Aorta (tissue), 5 donors: ENCODE data around the gene NUS1. TPM values are rescaled to one million over a fixed set of nuclear protein-coding genes. Genes with fewer than 3 reads are reported as not detected.
"Not testable (repeated sequence)": the region's sequence is repeated elsewhere in the genome, so short reads cannot be mapped to it uniquely, and the experiment has no call there.

ENCODE experiments used
- ATAC-seq: fragments of 200-7000 bp; cut with Tn5 transposase; one replicate; pipeline ENCODE4 v1.9.1; 2022; ENCODE audit warnings: moderate library complexity; ENCODE audit not compliant: low FRiP score
- DNase-seq, 2 donors: peaks; one replicate each; pipeline ENCODE4 v3.0.0-alpha.2; 2020
- H3K27ac ChIP-seq, 2 donors: one replicate each; pipeline ENCODE4 v1.5.1; 2013; ENCODE audit warnings: low read length in 2 of 2, mild to moderate bottlenecking in 2 of 2, moderate library complexity in 2 of 2, control low read depth in 1 of 2, inconsistent platforms in 1 of 2, low read depth in 1 of 2
- H3K27me3 ChIP-seq, 2 donors: one replicate each; pipeline ENCODE4 v1.6.1; 2013; ENCODE audit warnings: control low read depth in 1 of 2, low read length in 1 of 2, mild to moderate bottlenecking in 1 of 2, moderate library complexity in 1 of 2; ENCODE audit not compliant: insufficient read depth in 2 of 2, control insufficient read depth in 1 of 2
- H3K36me3 ChIP-seq, 2 donors: one replicate each; pipeline ENCODE4 v1.6.1; 2013; ENCODE audit warnings: control low read depth in 1 of 2, low read length in 1 of 2, mild to moderate bottlenecking in 1 of 2; ENCODE audit not compliant: insufficient read depth in 2 of 2, control insufficient read depth in 1 of 2
- H3K4me1 ChIP-seq, 2 donors: one replicate each; pipeline ENCODE4 v1.6.1; 2013; ENCODE audit warnings: low read length in 2 of 2, control low read depth in 1 of 2, mild to moderate bottlenecking in 1 of 2, moderate library complexity in 1 of 2; ENCODE audit not compliant: insufficient read depth in 2 of 2, control insufficient read depth in 1 of 2
- H3K4me3 ChIP-seq, 2 donors: one replicate each; pipeline ENCODE4 v1.5.1; 2013; ENCODE audit warnings: low read length in 2 of 2, control low read depth in 1 of 2, mild to moderate bottlenecking in 1 of 2
- H3K9me3 ChIP-seq: one replicate; pipeline ENCODE4 v1.6.1; 2013; ENCODE audit warnings: mild to moderate bottlenecking, low read length; ENCODE audit not compliant: control insufficient read depth
- WGBS, 2 donors: extraction: QIAGEN DNeasy Blood & Tissue Kit; methylation state at CpG; one replicate each; pipeline ENCODE4 v1.1.7; 2013; 5-methylcytosine and 5-hydroxymethylcytosine counted together
- intact Hi-C, 2 donors: fragments of 100-400 bp; cut with DNase I; formaldehyde crosslinking; loops; one replicate each; pipeline versions ENCODE4 v1.14.2 to v1.15.0; 2022
- polyA plus RNA-seq, 2 donors: library from polyadenylated mRNA; stranded (reverse); fragments of 200-250 nt; gene quantifications; one replicate each; pipeline ENCODE4 v1.2.3, GENCODE V29; 2013
- total RNA-seq, 2 donors: library from RNA; stranded (reverse); fragmentation: NEBNext Ultra II Directional; extraction: Animal tissue kit (Norgen Biotek cat#: 25700); gene quantifications; one replicate each; pipeline ENCODE4 v1.2.1, GENCODE V29; 2021
- donor health status: healthy with polysubstance abuse.
- donor health status: Bipolar disorder and iron deficiency.
- donor health status: DM: no; HTN: no; CAD: no.
- donor health status: DM: no; HTN: no; CAD: no.
- donor health status: DM: yes; HTN: yes; CAD: no.

NUS1 gene
- total and polyA plus RNA-seq, 4 donors = 16.7 to 36.9 (median 29.9) TPM

DNA sequence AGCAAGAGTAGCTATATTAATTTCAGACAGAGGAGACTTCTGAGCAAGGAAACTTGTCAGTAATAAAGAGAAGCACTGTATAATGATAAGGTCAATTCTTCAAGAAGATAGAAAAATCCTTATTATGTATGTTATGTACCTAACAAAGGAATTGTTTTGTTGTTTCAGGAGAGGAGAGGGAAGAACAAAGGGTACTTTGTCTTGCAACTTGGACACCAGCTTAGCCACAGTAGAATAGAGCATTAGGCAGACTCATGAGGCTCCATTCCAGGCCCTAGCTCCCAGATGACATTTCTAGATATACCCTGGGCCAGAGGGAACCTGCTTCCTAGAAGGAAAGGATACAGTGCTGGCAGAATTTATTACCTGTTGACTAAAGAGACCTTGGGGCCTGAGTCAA lies 6.5 kb upstream of the NUS1 start:
- ATAC-seq (no peak), DNase-seq (no peak)
- no peak overlapping the region for H3K27ac ChIP-seq
- H3K27me3 ChIP-seq = no peaks in the 10 kb centered on the region
- intact Hi-C loops = no loop called here
- H3K4me3 ChIP-seq = no peak overlapping the region
- no peaks in the 10 kb centered on the region for H3K4me1 ChIP-seq
- H3K9me3 ChIP-seq = no peaks in the 10 kb centered on the region
- H3K36me3 ChIP-seq = no peaks in the 10 kb centered on the region

DNA sequence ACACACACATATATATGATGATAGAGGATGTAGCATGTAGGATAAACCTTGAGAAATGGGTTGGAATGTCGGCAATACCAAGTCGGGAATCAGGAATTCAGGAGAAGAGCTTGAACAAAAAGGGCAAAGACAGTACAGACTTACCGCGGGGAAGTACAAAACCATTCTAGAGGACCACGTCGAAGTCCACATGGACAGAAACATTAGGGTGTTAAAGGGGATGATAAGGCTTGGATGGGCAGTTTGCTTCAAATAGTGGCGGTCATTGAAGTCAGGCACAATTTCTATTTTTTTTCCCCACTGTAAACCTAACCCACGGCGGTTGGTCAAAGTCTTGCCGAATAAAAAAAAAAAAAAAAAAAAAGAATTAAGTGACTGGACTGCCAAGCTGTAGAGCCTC lies 766 bp upstream of the NUS1 start:
- intact Hi-C loops = no loop called here
- no peak for ATAC-seq
- no peaks in the 10 kb centered on the region for H3K9me3 ChIP-seq
- H3K36me3 ChIP-seq = no peaks in the 10 kb centered on the region
- peaks cover 0 to 5% of the 10 kb centered on the region in 2 donors for H3K4me1 ChIP-seq
- WGBS, 2 donors = 71 to 73% methylated on average over 10 of the region's 10 CpGs
- no peak overlapping the region for H3K27ac ChIP-seq
- H3K27me3 ChIP-seq = no peaks in the 10 kb centered on the region
- peak overlapping the region in 1 of 2 donors; percentile 32 for H3K4me3 ChIP-seq
- DNase-seq = no peak

DNA sequence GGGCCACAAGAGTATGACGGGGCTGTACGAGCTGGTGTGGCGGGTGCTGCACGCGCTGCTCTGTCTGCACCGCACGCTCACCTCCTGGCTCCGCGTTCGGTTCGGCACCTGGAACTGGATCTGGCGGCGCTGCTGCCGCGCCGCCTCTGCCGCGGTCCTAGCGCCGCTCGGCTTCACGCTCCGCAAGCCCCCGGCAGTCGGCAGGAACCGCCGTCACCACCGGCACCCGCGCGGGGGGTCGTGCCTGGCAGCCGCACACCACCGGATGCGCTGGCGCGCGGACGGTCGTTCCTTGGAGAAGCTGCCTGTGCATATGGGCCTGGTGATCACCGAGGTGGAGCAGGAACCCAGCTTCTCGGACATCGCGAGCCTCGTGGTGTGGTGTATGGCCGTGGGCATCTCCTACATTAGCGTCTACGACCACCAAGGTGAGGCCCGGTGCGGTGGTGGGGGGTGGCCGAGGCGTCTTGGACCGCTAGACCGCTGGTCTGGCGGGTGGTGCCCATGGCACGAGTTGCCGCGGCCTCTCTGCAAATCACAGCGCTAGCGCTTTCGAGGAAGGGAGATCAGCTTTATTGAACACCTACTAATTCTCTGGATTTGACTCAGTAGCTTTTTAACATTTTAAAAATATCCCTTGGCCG lies 511 bp downstream of the NUS1 start:
- not testable (repeated sequence) for H3K9me3 ChIP-seq, H3K27ac ChIP-seq, H3K4me1 ChIP-seq, H3K27me3 ChIP-seq, H3K36me3 ChIP-seq
- peak overlapping the region; percentile 7 to 53 for H3K4me3 ChIP-seq
- DNase-seq = peak in 1 of 2 donors; percentile 44
- peak; percentile 78 for ATAC-seq
- WGBS, 2 donors = 0 to 1% methylated on average over 16 to 51 of the region's 62 CpGs
- intact Hi-C loops = loop anchor here in 1 of 2 donors (5.0 kb wide), 1 partner anchor 73 kb away; the partner anchor contains the start of gene GOPC

DNA sequence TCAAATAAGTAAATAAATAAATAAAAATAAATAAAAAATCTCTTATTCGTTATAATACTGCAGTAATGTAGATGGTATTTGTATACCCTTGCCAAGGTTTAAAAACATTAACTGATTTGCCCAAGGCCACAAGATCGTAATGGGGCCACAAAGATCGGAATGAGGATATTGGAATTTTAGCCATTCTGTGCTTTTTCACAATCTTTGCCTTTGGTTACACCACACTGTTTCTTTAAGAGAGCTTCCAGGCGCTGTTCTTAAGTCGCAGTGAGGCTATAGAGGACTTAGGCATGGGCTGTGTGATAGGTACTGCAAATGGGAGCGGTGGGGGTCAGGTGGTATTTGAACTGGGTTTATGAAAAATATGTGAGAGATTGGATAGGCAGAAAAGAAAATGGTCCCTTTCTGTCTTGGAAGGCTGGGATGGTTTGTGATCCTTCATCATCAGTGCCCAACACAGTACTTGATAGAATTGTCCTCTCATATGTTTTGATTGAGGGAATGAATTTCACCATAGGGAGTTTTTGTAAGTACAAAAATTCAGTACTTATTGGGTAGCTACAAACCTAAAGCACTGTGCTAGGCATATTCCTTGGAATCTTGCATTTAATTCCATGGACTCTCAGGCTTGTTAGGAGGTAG lies 1.4 kb downstream of the NUS1 start:
- no peak for DNase-seq
- 61 to 68% methylated on average over 6 of the region's 6 CpGs for WGBS, 2 donors
- no peaks in the 10 kb centered on the region for H3K9me3 ChIP-seq
- peaks cover 0 to 7% of the 10 kb centered on the region in 2 donors for H3K4me1 ChIP-seq
- H3K36me3 ChIP-seq = no peaks in the 10 kb centered on the region
- intact Hi-C loops = loop anchor here in 1 of 2 donors (5.0 kb wide), 1 partner anchor 74 kb away; the partner anchor contains the start of gene GOPC
- H3K27ac ChIP-seq = no peak overlapping the region
- H3K27me3 ChIP-seq = no peaks in the 10 kb centered on the region
- no peak for ATAC-seq
- H3K4me3 ChIP-seq = peak overlapping the region in 1 of 2 donors; percentile 53

DNA sequence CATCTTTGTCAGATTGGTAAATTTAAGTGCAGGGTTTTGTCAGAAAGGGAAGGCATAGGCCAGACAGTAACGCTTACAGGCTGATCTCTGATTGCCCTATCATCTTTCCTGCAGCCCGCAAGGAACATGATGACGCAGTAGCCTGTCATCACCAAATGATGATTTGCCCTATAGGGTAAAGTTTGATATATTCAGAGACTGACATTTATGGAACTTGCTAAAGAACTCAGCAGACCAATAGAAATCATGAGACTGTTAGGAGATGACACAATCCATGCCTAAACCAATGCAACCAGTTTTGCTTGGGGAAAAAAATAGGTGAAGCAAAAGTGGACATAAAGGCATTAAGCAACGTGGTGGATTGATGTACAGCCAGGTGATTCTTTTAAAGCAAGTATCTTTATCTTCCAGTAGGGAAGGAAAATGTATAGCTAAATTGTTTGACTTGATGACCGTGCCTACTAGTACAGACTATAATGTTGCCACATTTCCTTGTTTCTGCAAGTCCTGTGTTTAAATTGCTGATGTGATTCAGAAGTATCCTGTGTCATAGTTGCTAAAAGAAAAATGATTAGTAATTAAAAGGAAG lies 2.4 kb downstream of the NUS1 start:
- Histone ChIP-seq H3K9me3 (no peaks in the 10 kb centered on the region), H3K36me3 (no peaks in the 10 kb centered on the region), H3K4me1 (peaks cover 0 to 7% of the 10 kb centered on the region in 2 donors), H3K27me3 (no peaks in the 10 kb centered on the region), H3K4me3 (peak overlapping the region in 1 of 2 donors; percentile 7), H3K27ac (no peak overlapping the region)
- no peak for DNase-seq
- no peak for ATAC-seq
- WGBS, 2 donors = 54 to 60% methylated on average over 5 of the region's 5 CpGs
- intact Hi-C loops = loop anchor here in 1 of 2 donors (5.0 kb wide), 1 partner anchor 75 kb away; the partner anchor contains the start of gene GOPC

DNA sequence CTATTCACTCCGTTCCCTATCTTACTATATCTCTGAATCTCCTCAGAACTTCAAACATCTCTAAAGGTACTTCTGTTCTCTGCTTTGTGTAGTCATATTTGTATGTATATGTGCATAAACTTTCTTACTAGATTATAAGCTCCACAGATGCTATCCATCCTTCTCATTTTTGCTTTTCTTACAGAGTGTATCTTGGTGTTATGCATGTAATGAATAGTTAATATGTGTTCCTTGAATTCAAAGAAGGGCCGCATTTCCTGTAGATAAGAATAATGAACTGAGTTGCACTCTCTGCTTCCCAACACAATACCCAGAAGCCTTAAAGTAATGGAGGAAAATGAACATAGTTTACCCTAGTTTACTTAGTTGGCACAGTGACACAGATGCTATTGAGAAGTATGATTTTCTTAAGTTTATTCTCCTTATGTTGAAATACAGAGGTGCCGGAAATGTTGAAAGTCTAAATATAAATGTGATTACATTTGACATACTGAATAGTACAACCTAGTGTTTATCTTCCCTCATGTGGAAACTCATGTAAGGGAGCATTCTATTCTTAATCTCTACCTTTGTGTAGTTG lies 6.0 kb downstream of the NUS1 start:
- WGBS, 2 donors = 46 to 56% methylated on average over 3 of the region's 3 CpGs
- no peaks in the 10 kb centered on the region for H3K27me3 ChIP-seq
- DNase-seq (no peak), ATAC-seq (no peak)
- H3K4me3 ChIP-seq = no peak overlapping the region
- H3K27ac ChIP-seq = no peak overlapping the region
- H3K4me1 ChIP-seq = peaks cover 0 to 4% of the 10 kb centered on the region in 2 donors
- H3K36me3 ChIP-seq = no peaks in the 10 kb centered on the region
- H3K9me3 ChIP-seq = no peaks in the 10 kb centered on the region
- intact Hi-C loops = no loop called here

DNA sequence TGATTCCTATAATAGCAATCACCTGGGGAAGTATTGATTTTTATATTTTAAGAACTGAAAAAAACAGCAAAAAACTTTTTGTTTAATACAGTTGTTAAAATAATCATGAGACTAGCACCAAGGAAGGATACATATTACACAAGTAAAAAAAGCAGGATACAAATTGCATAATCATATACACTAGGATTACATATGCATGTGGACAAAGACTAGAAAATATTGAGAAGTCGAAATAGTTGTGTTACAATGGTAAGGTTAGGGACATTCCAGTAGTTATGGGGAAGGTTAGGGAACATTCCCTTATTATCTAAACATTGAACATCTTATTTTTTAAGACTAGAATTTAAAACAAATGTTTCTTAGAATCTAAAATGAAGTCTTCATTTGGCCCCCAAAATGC lies 9.5 kb downstream of the NUS1 start:
- DNase-seq = no peak
- intact Hi-C loops = no loop called here

DNA sequence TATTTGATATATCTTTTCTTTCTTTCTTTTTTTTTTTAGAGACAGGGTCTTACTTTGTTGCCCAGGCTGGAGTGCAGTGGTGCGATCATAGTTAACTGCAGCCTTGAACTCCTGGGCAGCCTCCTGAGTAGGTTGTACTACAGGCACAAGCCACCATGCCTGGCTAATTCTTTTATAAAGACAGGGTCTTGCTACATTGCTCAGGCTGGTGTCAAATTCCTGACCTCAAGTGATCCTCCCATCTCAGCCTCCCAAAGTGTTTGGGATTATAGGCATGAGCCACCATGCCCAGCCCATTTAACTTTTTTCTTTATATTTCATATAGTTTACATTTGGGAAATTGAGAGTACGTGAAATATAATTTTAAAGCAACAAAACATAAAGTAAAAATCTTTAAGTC lies 10.1 kb downstream of the NUS1 start:
- intact Hi-C loops = no loop called here
- no peaks in the 10 kb centered on the region for H3K36me3 ChIP-seq
- DNase-seq (no peak), ATAC-seq (no peak)
- no peaks in the 10 kb centered on the region for H3K27me3 ChIP-seq
- H3K27ac ChIP-seq = no peak overlapping the region
- no peaks in the 10 kb centered on the region for H3K9me3 ChIP-seq
- peaks cover 0 to 1% of the 10 kb centered on the region in 2 donors for H3K4me1 ChIP-seq
- WGBS, 2 donors = 92 to 98% methylated on average over 2 of the region's 2 CpGs
- H3K4me3 ChIP-seq = no peak overlapping the region

More for the DNA sequence above, 9.5 kb downstream of the NUS1 start:
- Histone ChIP-seq H3K9me3 (no peaks in the 10 kb centered on the region), H3K4me1 (peaks cover 0 to 2% of the 10 kb centered on the region in 2 donors), H3K36me3 (no peaks in the 10 kb centered on the region), H3K27me3 (no peaks in the 10 kb centered on the region), H3K27ac (no peak overlapping the region), H3K4me3 (no peak overlapping the region)
- no peak for ATAC-seq
- WGBS, 2 donors = 94 to 100% methylated on average over 1 of the region's 1 CpG
